IPS DF 6.9 (cell line): ENCODE data around the gene ZFP64.
A peak's percentile ranks its signal among the peaks of the same experiment; 100 is the strongest.

Experiments
- DNase-seq: peaks from one replicate; pipeline ENCODE4 v3.0.0-alpha.2; 2013; ENCODE audit warnings: low read depth, low spot score
- H3K27ac ChIP-seq: one replicate; pipeline ENCODE4 v1.5.1; 2013; ENCODE audit warnings: low read length, control low read depth
- H3K27me3 ChIP-seq: 2 replicates; pipeline ENCODE4 v1.6.1; 2013; ENCODE audit warnings: mild to moderate bottlenecking, low read length; ENCODE audit not compliant: control insufficient read depth, insufficient read depth
- H3K36me3 ChIP-seq: 2 replicates; pipeline ENCODE4 v1.6.1; 2013; ENCODE audit warnings: low read length; ENCODE audit not compliant: control insufficient read depth, insufficient read depth
- H3K4me1 ChIP-seq: 2 replicates; pipeline ENCODE4 v1.6.1; 2013; ENCODE audit warnings: low read length; ENCODE audit not compliant: control insufficient read depth, insufficient read depth
- H3K4me3 ChIP-seq: 2 replicates; pipeline ENCODE4 v1.5.1; 2013; ENCODE audit warnings: mild to moderate bottlenecking, low read length
- H3K9me3 ChIP-seq: 2 replicates; pipeline ENCODE4 v1.6.1; 2013; ENCODE audit warnings: low read length, inconsistent platforms; ENCODE audit not compliant: control insufficient read depth, insufficient read depth
- WGBS: extraction: QIAGEN DNeasy Blood & Tissue Kit; methylation state at CpG from one replicate; pipeline ENCODE4 v1.1.7; 2013; ENCODE audit warnings: mixed read lengths, missing lambda C conversion rate; ENCODE audit not compliant: insufficient read length, insufficient coverage; 5-methylcytosine and 5-hydroxymethylcytosine counted together

ZFP64 gene

DNA sequence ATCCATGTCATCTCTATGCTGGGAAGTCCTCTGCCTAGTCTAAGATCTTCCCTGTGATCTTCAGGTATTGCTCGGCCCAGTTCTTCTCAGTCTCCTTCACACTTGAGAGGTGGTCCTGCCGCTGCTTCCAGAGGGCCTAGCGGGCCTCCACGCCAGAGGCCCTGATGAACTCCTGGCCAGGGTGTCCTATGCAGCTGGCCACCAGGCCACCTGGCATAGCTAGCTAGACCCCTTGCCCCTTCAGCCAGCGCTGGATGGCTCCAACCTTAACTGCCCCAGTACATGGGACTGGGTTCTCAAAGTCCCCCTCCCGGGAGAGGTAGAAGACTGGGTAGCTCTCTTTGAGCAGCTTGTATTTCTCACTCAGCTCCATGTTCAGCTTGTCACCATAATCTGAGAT lies 81.1 kb downstream of the ZFP64 start:
- Histone ChIP-seq H3K27ac (no peak overlapping the region), H3K27me3 (no peaks in the 10 kb centered on the region), H3K9me3 (no peaks in the 10 kb centered on the region), H3K4me3 (no peak overlapping the region), H3K4me1 (no peaks in the 10 kb centered on the region), H3K36me3 (no peaks in the 10 kb centered on the region)
- DNase-seq = no peak
- WGBS = no CpG with 5 or more reads among the region's 6 CpGs

GRCh38 chr20:52105442-52106422 lies 85.8 kb downstream of the ZFP64 start:
- peak; percentile 73 for DNase-seq
- H3K36me3 ChIP-seq = no peaks in the 10 kb centered on the region
- H3K9me3 ChIP-seq = no peaks in the 10 kb centered on the region
- WGBS = no CpG with 5 or more reads among the region's 47 CpGs
- peak overlapping the region; percentile 35; the same call in 1 of the 2 replicates for H3K4me3 ChIP-seq
- no peak overlapping the region for H3K27ac ChIP-seq
- H3K27me3 ChIP-seq = peaks cover 24% of the 10 kb centered on the region
- no peaks in the 10 kb centered on the region; the same call in 1 of the 2 replicates for H3K4me1 ChIP-seq

DNA sequence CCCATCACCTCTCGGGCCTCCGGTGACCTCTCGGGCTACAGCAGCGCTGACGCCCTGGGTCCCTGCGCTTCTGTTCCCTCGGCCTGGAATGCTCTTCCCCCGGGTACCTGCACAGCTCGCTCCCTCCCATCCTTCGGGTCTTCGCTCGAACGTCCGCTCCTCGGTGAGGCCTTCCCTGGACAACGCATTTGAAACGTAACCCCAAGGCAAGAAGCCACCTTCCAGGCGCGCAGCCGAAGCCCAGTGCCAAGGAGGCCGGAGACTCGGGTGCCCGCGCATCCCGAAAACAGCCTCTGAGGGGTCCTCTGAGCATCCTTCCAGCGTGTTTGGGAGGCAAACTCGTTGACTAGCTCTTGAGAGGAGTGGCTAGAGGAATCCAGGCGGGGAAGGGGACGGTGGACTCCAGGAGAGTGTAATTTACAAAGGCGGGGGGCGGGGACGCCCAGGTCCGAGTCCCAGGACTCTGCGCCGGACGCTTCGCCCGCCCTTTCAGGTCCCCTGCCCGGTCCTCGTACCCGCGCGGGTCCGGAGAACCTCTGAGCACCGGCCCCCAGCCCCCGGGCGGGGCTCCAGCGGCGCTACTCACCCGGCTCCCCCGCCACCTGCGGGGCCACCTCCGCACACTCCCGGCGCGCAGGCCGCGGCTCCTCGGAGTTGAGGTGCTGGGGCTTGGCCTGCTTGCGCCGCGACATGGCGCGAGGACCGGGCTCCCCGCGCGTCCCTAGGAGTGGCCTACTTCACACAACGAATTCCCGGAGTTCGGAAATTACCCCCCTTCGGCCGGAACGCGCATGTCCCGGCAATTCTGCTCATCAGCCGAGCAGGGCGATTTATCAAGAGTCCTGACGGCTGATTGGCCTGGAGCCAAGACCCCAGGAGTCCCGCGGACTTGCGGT lies 86.8 kb downstream of the ZFP64 start:
- no CpG with 5 or more reads among the region's 82 CpGs for WGBS
- peaks cover 26% of the 10 kb centered on the region for H3K27me3 ChIP-seq
- no peaks in the 10 kb centered on the region; the same call in 1 of the 2 replicates for H3K4me1 ChIP-seq
- no peaks in the 10 kb centered on the region for H3K36me3 ChIP-seq
- DNase-seq = no peak
- H3K9me3 ChIP-seq = no peaks in the 10 kb centered on the region
- H3K4me3 ChIP-seq = peak overlapping the region; percentile 35; the same call in 1 of the 2 replicates
- no peak overlapping the region for H3K27ac ChIP-seq

- Histone ChIP-seq H3K4me1 (no peaks in the 10 kb centered on the region; the same call in 1 of the 2 replicates), H3K36me3 (no peaks in the 10 kb centered on the region), H3K27me3 (peaks cover 26% of the 10 kb centered on the region), H3K4me3 (peak overlapping the region; percentile 35; the same call in 1 of the 2 replicates), H3K27ac (no peak overlapping the region), H3K9me3 (no peaks in the 10 kb centered on the region)
- no CpG with 5 or more reads among the region's 33 CpGs for WGBS
- no peak for DNase-seq
Observed at GRCh38 chr20:52103913-52104545, 87.5 kb downstream of the ZFP64 start.

- Histone ChIP-seq H3K9me3 (no peaks in the 10 kb centered on the region), H3K4me1 (no peaks in the 10 kb centered on the region; the same call in 1 of the 2 replicates), H3K27ac (no peak overlapping the region), H3K36me3 (no peaks in the 10 kb centered on the region), H3K4me3 (peak overlapping the region; percentile 35; the same call in 1 of the 2 replicates), H3K27me3 (peaks cover 26% of the 10 kb centered on the region)
- no peak for DNase-seq
- no CpG with 5 or more reads among the region's 23 CpGs for WGBS
Observed at GRCh38 chr20:52103335-52103912, 88.2 kb downstream of the ZFP64 start.

GRCh38 chr20:52102559-52102958 lies 89.0 kb downstream of the ZFP64 start:
- Histone ChIP-seq H3K9me3 (no peaks in the 10 kb centered on the region), H3K27ac (no peak overlapping the region), H3K4me3 (no peak overlapping the region), H3K36me3 (no peaks in the 10 kb centered on the region), H3K27me3 (peaks cover 26% of the 10 kb centered on the region), H3K4me1 (no peaks in the 10 kb centered on the region; the same call in 1 of the 2 replicates)
- DNase-seq = no peak
- no CpG with 5 or more reads among the region's 4 CpGs for WGBS

GRCh38 chr20:52102126-52102525 lies 89.5 kb downstream of the ZFP64 start:
- no peak for DNase-seq
- Histone ChIP-seq H3K27ac (no peak overlapping the region), H3K36me3 (no peaks in the 10 kb centered on the region), H3K4me1 (no peaks in the 10 kb centered on the region; the same call in 1 of the 2 replicates), H3K4me3 (no peak overlapping the region), H3K9me3 (no peaks in the 10 kb centered on the region), H3K27me3 (peaks cover 26% of the 10 kb centered on the region)
- WGBS = no CpG with 5 or more reads among the region's 4 CpGs
